ENCODE data around the gene SETD1A. TPM values are rescaled to one million over a fixed set of nuclear protein-coding genes. Genes with fewer than 3 reads are reported as not detected.

SETD1A gene
- 10 to 100 TPM; 26.9 to 27.3 TPM for total RNA-seq

GRCh38 chr16:30957456-30958174 is at the start of gene SETD1A:
Gene SETD1A (plus strand): TSS chr16:30957754. CDS start chr16:30958732, 978 bp downstream.
- POLR2A ChIA-PET: interaction anchor here (1.0 kb wide), 1 partner anchor 116 kb away, joined by 3 read pairs; the partner anchor contains the start of genes ZNF646 and ZNF668

DNA sequence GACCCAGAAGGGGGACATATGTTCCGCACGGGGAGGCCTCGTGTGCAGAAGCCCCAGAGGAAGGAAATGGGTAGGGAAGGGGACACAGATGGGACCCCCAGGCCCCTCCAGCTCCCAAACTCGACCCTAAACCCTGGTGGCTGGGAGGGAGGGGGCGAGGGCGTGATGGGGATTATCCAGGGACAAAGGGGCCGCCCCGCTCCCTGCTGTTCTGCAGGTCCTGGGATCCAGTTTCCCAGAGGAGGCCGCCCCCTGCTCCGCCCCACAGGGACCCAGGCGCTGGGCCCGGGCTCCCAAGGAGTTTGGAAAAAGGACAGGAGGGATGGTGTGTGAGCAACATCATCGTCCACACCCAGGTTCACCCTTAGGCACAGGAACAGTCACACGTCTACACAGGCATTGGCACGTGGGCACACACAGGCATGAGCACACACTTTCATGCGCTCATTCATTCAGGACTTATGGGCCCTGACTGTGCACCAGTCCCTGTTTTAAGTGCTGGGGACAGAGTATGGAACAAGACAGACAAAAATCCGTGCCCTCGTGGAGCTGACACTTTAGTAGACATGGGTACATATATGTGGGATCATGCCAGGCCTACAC is 47.0 kb upstream of the SETD1A start:
- ChIA-PET CTCF (interaction anchor here (1.1 to 2.4 kb wide), 2 partner anchors 65 to 67 kb away, joined by 5 to 9 read pairs; no protein-coding TSS in a partner anchor), POLR2A (no interaction called here)

More at GRCh38 chr16:30957456-30958174, at the start of gene SETD1A:
- CTCF ChIA-PET: interaction anchor here (0.5 kb wide), 1 partner anchor 15 kb away, joined by 6 read pairs; no protein-coding TSS in a partner anchor

GRCh38 chr16:30912794-30913412 is 44.7 kb upstream of the SETD1A start:
- ChIA-PET CTCF (interaction anchor here (0.8 to 2.4 kb wide), 2 partner anchors 68 to 98 kb away, joined by 3 to 9 read pairs; no protein-coding TSS in a partner anchor), POLR2A (no interaction called here)

DNA sequence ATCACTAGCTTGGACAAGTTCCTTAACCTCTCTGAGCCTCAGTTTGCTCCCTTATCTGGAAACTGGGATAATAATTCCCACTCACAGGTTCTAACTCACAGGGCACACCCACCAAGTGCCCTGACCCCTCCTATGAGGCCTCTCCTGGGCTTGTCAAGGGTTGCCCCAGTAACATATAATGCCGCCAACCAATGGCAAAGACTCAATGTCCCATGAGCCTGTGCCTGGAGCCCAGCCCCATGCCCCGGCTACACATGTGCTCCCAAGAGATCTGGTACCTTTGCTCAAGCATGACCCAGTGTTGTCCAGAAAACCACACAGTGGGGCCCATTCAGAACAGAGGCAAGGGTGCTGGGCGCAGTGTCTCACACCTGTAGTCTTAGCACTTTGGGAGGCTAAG is 42.7 kb upstream of the SETD1A start:
- CTCF ChIA-PET: interaction anchor here (0.6 to 1.7 kb wide), 4 partner anchors 22 to 70 kb away, joined by 3 to 8 read pairs (median 4); no protein-coding TSS in a partner anchor

GRCh38 chr16:30918614-30919013 is 38.9 kb upstream of the SETD1A start:
- ChIA-PET CTCF (interaction anchor here (3.1 kb wide), 1 partner anchor 74 kb away, joined by 21 read pairs; no protein-coding TSS in a partner anchor), POLR2A (no interaction called here)

More for the DNA sequence above, 42.7 kb upstream of the SETD1A start:
- POLR2A ChIA-PET: no interaction called here

DNA sequence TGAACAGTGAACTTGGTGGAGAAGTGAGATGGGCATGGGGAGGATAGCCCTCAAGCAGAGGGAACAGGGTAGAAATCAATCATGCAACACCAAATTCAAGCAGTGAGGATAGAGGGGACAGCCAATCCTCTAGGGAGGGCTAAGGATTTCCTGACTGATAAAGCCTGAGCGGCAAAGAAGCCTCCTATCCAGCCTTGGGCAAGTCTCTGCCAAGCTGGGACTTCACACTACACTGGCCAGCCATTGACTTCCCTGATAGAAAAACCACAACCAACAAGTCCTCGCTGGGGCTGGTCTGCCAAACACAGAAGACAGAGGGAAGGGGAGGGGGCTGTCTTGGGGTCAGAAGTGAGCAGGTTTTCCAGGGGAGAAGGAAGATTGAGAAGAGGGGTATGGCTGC is 36.7 kb upstream of the SETD1A start:
- POLR2A ChIA-PET: no interaction called here
- CTCF ChIA-PET: interaction anchor here (0.6 to 3.1 kb wide), 3 partner anchors 14 to 77 kb away, joined by 3 to 21 read pairs (median 4); no protein-coding TSS in a partner anchor

DNA sequence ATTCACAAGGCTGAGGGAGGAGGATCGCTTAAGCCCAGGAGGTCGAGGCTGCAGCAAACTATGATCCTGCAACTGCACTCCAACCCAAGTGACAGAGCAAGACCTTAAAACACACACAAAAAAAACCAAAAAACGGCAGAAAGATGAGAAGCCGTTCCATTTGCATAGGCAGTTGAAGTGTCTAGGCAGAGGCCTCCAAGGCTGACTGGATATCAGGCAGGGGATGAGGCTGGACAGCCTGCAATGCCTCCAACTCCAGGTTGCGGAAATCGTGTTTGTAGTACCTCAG is 36.2 kb upstream of the SETD1A start:
- POLR2A ChIA-PET: interaction anchor here (0.6 kb wide), 1 partner anchor 242 kb away, joined by 3 read pairs; no protein-coding TSS in a partner anchor
- CTCF ChIA-PET: interaction anchor here (0.6 to 3.1 kb wide), 3 partner anchors 15 to 77 kb away, joined by 3 to 21 read pairs (median 4); no protein-coding TSS in a partner anchor

DNA sequence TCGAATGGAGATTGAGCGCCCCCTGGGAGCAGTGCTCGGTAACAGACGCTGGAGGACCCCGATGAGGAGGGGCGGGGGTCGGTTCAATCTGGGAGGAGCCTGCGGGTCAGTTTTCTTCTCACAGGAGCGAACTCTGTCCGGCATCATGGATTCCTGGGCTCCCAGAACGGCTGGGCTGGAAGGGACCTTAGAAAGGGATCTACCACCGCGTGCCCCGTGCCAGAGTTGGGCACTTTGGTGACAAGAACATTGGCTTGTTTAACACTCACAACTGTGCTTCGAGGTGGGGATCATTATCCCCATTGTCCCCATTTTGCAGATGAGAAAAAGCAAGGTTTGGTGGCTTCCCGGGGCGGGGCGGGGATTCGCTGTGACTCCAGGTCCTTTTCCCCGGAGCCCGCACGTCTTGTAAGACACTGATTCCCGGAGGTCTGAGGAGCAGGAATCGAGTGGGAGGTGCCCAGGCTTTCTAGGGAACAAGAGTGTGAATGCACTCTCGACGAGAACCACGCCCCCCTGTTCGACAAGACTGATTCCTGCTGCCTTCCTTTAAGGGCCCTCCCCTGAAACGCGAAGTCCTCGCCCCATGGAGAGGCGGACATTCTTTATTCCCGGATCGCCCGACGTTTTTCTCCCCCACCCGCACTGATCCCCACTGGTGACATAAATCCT is 35.7 kb upstream of the SETD1A start:
- ChIA-PET CTCF (interaction anchor here (0.9 to 1.0 kb wide), 2 partner anchors 20 to 77 kb away, joined by 3 to 8 read pairs; no protein-coding TSS in a partner anchor), POLR2A (interaction anchor here (0.6 kb wide), 1 partner anchor 242 kb away, joined by 3 read pairs; no protein-coding TSS in a partner anchor)

DNA sequence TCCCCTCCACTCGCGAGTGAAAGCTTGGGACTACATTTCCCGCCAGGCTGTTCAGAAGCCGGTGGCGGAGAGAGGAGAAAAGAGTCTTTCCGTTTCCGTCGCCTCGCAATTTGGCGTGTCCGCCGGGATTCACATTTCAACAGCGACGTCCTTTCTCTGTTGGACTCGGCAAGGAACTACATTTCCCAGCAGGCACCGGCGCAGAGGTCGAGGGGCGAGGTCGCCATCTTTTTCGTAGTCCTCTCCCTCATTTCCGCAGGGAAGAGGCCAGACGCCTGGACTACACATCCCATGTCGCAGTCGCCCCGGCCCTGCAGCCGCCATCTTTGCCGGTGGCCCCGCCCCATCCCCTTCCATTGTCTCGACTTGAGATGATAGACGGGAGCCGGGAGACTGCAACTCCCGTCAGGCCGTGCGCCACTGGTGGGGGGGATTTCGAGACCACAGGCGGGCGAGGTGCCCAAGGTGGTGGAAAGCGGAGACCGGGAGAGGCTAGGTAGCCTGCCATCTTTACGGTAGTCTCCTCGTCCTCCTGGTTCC is 35.1 kb upstream of the SETD1A start:
- ChIA-PET POLR2A (no interaction called here), CTCF (interaction anchor here (0.9 to 1.0 kb wide), 2 partner anchors 20 to 78 kb away, joined by 3 to 8 read pairs; no protein-coding TSS in a partner anchor)

GRCh38 chr16:30922960-30923535 is 34.5 kb upstream of the SETD1A start:
- CTCF ChIA-PET: no interaction called here
- POLR2A ChIA-PET: interaction anchor here (1.6 kb wide), 1 partner anchor 20 kb away, joined by 4 read pairs; no protein-coding TSS in a partner anchor

DNA sequence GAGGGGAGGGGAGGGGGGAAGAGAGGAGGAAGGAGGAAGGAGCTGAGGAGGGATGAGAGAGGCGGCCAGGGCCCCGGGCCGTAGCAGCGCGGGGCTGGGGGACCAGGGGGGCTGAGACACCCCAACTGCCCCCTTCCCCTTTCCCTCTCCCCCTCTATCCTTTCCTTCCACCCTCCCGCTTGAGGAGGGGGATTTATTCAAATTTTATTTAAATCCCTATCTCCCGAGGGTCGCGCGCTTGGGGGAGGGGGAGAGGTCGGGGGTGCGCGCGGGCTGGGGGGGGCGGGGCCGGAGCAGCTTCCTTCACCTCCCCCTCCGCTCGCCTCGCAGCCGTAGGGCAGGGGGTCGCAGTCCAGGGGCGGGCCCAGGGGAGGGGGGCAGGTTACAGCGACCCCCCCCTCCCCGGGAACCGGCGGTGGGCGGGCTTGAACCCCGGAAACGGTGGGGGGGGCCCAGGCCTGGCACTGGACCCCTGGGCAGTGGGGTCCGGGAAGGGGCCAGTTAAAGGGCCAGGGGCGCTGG is 33.9 kb upstream of the SETD1A start, which contains the start of gene FBXL19:
Gene FBXL19, plus strand, starts transcription at position 19 of the 522 bp plus-strand sequence. CDS start 2,183 bp downstream, outside the sequence.
- ChIA-PET POLR2A (interaction anchor here (1.6 kb wide), 1 partner anchor 19 kb away, joined by 4 read pairs; no protein-coding TSS in a partner anchor), CTCF (no interaction called here)

DNA sequence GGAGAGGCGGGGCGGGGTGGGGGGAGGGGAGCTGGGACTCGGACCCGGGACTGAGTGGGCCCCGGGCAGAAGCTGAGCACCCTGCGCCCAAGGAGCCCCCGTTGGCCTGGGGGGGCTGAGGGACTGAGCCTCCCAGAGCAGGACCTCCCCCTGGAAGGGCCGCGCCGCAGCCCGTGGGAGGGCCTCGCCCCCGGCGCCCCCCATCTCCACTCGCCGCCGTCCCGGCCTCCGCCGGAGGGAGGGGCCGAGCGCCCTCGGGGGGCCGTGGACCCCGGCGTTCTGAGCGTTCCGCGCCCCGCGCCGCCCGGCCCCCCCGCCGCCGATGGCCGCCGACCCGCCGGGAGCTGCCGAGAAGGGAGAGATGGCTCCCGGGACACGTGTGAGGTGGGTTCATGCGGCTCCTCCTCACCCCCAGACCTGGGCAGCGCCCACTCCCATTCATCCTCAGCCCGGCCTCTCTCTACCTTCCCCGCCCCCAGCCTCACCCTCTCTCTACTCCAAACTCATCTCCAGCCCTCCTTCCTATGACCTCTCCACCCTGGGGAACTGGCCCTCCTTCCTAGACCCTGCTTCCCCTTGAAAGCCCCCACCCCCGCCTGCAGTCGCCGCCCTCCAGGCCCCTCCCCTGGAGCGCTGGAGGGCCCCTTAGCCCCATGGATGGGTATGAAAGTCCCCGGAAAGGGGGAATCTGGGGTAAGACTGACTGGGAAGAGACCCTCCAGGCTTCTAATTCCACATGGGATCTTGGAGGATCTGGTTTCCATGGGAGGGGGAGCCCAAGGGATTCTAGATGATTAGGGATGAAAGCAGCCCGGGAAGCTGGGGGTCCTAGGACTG is 33.3 kb upstream of the SETD1A start:
- CTCF ChIA-PET: interaction anchor here (1.4 to 1.5 kb wide), 3 partner anchors 18 to 80 kb away, joined by 3 to 9 read pairs (median 4); no protein-coding TSS in a partner anchor
- POLR2A ChIA-PET: interaction anchor here (0.6 to 1.6 kb wide), 2 partner anchors 16 to 18 kb away, joined by 3 to 4 read pairs; no protein-coding TSS in a partner anchor

DNA sequence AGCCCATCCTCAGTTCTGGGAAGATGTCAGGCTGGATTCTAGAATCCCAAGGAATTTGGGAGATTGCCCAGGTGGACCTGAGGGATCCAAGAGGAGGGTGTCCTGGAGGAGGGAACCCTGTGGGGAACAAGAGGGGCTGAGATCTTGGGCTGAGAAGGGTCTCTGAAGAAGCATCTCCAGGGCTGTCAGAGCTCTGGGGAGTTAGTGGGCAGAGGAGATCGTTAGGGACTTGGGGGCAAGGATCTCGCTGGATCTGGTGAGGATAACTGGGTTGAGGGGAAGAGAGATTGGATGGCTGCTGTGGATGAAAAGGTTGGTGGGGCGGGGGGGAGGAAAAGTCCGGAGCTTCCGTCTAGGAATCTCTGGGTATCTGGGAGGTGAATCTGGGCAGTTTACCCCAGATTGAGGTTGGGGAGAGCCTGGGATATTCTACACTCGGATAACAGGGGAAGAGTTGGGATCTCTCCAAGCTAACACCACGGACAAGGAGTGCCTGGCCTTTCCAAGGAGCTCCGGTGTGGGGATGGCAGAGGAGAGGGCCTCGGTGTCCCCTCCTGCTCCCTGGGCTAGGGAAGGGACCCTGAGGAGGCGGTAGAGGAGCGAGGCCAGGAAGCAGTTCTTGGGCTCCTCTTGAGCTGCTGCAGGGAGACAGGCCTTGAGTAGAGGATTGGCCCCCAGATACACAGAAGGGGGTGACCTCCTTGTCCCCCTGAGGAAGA is 32.5 kb upstream of the SETD1A start:
- ChIA-PET CTCF (interaction anchor here (0.7 to 1.5 kb wide), 4 partner anchors 11 to 81 kb away, joined by 3 to 9 read pairs (median 4); no protein-coding TSS in a partner anchor), POLR2A (interaction anchor here (0.6 to 1.6 kb wide), 2 partner anchors 15 to 18 kb away, joined by 3 to 4 read pairs; no protein-coding TSS in a partner anchor)

DNA sequence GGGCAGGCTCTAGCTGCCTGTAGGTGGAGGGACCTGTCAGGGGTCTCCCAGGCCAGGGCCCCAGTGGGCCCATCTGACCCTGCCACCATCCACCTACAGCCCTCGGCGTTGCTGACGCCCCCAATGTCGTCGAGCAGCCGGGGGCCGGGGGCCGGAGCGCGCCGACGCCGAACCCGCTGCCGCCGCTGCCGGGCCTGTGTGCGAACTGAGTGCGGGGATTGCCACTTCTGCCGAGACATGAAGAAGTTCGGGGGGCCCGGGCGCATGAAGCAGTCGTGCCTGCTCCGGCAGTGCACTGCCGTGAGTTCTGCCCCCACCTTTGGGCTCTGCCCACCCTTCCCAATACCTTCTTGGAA is 31.9 kb upstream of the SETD1A start:
- ChIA-PET CTCF (interaction anchor here (1.4 to 1.5 kb wide), 3 partner anchors 16 to 81 kb away, joined by 3 to 9 read pairs (median 4); no protein-coding TSS in a partner anchor), POLR2A (no interaction called here)

GRCh38 chr16:30925995-30926811 is 31.4 kb upstream of the SETD1A start:
- CTCF ChIA-PET: interaction anchor here (1.4 kb wide), 2 partner anchors 16 to 82 kb away, joined by 3 to 9 read pairs; no protein-coding TSS in a partner anchor
- POLR2A ChIA-PET: no interaction called here

Data from activated CD8-positive, alpha-beta memory T cell treated with anti-CD3 and anti-CD28 coated beads for 36 hours (primary cell).